ENCODE measurements around the gene PHLDA3.
"Not testable (repeated sequence)": the region's sequence is repeated elsewhere in the genome, so short reads cannot be mapped to it uniquely, and the experiment has no call there.

Gene PHLDA3

GRCh38 chr1:201498621-201499020 is 29.6 kb upstream of the PHLDA3 start:
- no peak for DNase-seq
- H3K27ac Mint-ChIP-seq = no peak overlapping the region
- peaks cover 4% of the 10 kb centered on the region for H3K4me1 Mint-ChIP-seq (ENCODE audit: low read depth)
- no peaks in the 10 kb centered on the region for H3K9me3 Mint-ChIP-seq
- no peaks in the 10 kb centered on the region for H3K27me3 Mint-ChIP-seq
- H3K4me3 Mint-ChIP-seq = no peak overlapping the region
- peaks cover 48% of the 10 kb centered on the region for H3K36me3 Mint-ChIP-seq (ENCODE audit: low read depth)

GRCh38 chr1:201497935-201498509 is 29.0 kb upstream of the PHLDA3 start:
- H3K27ac Mint-ChIP-seq = no peak overlapping the region
- no peaks in the 10 kb centered on the region for H3K9me3 Mint-ChIP-seq
- no peak for DNase-seq

DNA sequence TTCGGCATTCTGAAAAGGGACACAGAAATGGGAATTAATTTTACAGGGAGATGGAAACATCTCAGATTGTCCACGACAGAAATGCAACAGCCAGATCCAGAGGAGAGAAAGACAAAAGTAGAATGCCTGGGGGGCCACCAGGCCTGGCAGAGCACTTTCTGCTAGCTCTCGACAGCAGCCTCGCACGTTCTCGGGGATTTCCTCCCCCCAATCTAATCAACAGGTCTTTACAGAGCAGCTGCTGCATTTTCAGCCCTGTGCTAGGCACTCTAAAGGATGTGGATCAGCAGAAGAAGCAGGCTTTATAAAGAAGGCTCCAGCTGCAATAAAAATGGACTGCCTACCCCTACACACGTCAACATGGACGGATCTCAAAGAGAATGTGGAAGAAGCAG is 27.3 kb upstream of the PHLDA3 start:
- H3K36me3 Mint-ChIP-seq (ENCODE audit: low read depth) = peaks cover 65% of the 10 kb centered on the region
- H3K9me3 Mint-ChIP-seq = no peaks in the 10 kb centered on the region
- H3K4me3 Mint-ChIP-seq = no peak overlapping the region
- DNase-seq = no peak
- H3K27me3 Mint-ChIP-seq = no peaks in the 10 kb centered on the region
- no peaks in the 10 kb centered on the region for H3K4me1 Mint-ChIP-seq (ENCODE audit: low read depth)
- H3K27ac Mint-ChIP-seq = no peak overlapping the region

More at GRCh38 chr1:201497935-201498509, 29.0 kb upstream of the PHLDA3 start:
- peaks cover 48% of the 10 kb centered on the region for H3K36me3 Mint-ChIP-seq (ENCODE audit: low read depth)
- no peaks in the 10 kb centered on the region for H3K27me3 Mint-ChIP-seq
- H3K4me1 Mint-ChIP-seq (ENCODE audit: low read depth) = peaks cover 2% of the 10 kb centered on the region
- no peak overlapping the region for H3K4me3 Mint-ChIP-seq

DNA sequence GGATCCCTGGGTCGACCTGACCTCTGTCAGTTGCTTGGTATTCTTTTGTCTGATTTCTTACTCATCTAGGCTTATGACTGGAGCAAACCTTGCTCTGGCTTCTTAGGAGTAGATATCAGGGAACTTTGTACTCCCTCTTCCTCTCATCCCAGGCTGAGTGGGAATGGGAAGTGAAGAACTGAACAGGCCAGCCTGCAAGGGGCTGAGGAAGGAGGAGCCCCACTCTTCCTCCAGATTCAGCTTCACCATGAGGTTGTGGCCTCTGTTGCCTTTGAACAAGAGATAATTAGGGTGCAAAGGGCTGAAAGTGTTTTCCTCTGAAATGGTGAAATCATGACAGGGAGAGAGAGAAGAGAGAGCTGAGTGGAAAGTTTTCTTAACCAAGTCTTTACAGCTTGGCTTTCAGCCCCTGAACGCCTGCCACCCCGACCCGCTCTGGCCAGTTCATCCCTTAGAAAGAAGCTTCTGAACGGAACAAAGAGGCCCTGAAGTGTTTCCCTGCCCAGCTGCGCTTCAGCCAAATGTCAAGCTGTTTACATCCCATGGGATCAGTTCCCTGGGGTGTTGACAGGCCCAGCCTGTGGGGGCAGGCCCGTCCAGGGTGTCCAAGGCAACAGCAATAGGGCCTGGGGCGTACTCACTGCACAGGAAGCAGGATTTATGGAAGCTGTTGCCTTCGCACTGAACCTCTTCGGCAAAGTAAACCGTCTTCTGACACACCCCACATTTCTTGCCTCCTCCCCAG is 26.7 kb upstream of the PHLDA3 start:
- Mint-ChIP-seq H3K4me3 (no peak overlapping the region), H3K9me3 (no peaks in the 10 kb centered on the region), H3K36me3 (ENCODE audit: low read depth) (peaks cover 67% of the 10 kb centered on the region), H3K27me3 (no peaks in the 10 kb centered on the region), H3K4me1 (ENCODE audit: low read depth) (no peaks in the 10 kb centered on the region), H3K27ac (no peak overlapping the region)
- DNase-seq = no peak

DNA sequence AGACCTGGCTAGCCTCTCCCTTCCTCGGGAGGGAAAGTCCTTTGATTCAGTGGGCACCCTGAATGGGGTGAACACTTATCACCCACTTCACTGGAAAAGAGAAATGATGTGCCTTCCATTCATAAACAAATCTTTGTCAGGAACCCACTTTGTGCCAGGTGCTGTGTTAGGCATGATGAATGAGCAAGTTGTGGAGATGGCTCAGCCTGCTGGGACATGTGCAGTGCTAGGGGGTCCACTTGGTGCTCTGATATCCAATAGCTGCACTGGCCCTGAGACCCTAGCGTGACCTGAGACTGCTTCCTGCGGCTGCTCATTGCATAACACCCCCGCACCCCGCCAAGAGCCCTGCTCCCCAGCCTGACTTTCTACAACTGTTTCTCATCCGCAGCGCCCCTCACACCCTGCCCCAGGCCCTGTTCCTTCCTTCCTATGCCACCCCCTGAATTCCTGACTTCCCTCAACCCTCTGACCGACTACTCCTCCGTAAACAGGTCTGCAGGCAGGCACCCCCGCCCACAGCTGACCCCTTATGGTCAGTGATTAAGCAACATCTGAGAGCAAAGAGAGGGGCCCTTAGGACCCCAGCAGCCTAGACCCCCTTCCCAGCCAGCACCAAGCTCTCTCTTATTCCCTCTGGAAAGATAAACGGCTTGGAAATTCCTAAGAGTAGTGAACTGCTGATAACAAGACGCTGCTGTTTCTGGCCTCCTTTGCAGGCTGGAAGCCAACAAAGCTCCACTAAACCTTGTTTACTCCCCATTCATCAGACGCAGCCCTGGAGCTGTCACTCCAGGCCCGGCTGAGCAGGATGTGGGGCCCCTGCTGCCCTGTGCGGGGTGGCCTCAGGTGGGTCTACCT is 25.0 kb upstream of the PHLDA3 start:
- H3K9me3 Mint-ChIP-seq = no peaks in the 10 kb centered on the region
- DNase-seq = no peak
- H3K4me3 Mint-ChIP-seq = no peak overlapping the region
- H3K27ac Mint-ChIP-seq = no peak overlapping the region
- H3K4me1 Mint-ChIP-seq (ENCODE audit: low read depth) = no peaks in the 10 kb centered on the region
- no peaks in the 10 kb centered on the region for H3K27me3 Mint-ChIP-seq
- H3K36me3 Mint-ChIP-seq (ENCODE audit: low read depth) = peaks cover 81% of the 10 kb centered on the region

DNA sequence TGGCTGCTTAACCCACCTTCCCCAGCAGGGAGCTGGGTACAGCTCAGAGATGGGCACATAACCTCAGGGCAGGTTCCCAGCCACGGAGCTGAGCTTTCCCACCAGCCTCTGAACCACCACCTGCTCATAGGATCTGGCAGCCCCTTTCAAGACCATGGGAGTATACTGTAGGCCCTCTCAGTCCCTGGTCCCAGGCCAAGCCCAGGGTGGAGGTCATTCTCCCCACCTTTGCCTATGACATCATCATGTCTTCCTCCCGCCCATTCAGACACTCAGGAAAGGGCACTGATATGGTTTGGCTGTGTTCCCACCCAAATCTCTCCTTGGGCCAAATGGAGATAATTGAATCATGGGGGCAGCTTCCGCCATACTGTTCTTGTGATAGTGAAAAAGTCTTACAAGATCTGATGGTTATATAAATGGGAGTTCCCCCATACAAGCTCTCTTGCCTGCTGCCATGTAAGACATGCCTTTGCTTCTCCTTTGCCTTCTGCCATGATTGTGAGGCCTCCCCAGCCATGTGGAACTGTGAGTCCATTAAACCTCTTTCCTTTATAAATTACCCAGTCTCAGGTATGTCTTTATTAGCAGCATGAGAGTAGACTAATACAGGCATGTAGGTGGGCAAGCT is 24.2 kb upstream of the PHLDA3 start:
- DNase-seq; H3K9me3 Mint-ChIP-seq; H3K27ac Mint-ChIP-seq; H3K27me3 Mint-ChIP-seq; H3K4me3 Mint-ChIP-seq; H3K4me1 Mint-ChIP-seq (ENCODE audit: low read depth): not testable (repeated sequence)
- H3K36me3 Mint-ChIP-seq (ENCODE audit: low read depth) = peaks cover 86% of the 10 kb centered on the region

DNA sequence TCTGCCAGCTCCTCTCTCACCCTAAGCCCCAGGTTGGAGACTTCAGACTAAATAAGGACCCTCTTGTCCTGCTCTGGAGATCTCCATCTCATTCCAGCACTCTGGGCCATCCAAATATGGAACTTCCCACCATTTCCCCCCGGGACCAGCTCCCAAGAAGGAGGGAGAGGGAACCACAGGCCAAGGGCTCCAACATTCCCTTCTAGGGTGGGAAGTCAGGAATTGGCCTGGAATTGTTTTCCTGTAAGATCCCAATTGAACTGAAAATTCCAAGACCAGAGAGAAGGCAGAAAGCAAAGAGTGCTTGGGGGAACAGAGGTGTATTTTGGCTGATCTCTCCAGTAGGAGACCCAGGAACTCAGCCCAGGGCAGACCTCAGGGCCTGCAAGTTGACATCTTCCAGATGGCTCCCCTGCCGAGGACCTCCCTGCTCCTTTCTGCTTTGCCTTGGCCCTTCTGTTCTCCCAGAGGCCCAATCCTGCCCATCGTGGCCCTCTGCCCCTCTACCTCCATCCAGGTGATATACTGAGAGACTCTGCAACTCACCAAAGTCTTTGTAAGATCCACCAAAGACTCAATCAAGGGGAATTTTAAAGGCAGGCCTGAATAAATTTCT is 23.0 kb upstream of the PHLDA3 start:
- Mint-ChIP-seq H3K4me1 (ENCODE audit: low read depth) (no peaks in the 10 kb centered on the region), H3K9me3 (no peaks in the 10 kb centered on the region), H3K36me3 (ENCODE audit: low read depth) (peaks cover 91% of the 10 kb centered on the region), H3K27me3 (no peaks in the 10 kb centered on the region), H3K4me3 (no peak overlapping the region), H3K27ac (peak overlapping the region; percentile 69)
- no peak for DNase-seq

- H3K4me3 Mint-ChIP-seq = no peak overlapping the region
- H3K27me3 Mint-ChIP-seq = no peaks in the 10 kb centered on the region
- no peaks in the 10 kb centered on the region for H3K4me1 Mint-ChIP-seq (ENCODE audit: low read depth)
- no peaks in the 10 kb centered on the region for H3K9me3 Mint-ChIP-seq
- no peak overlapping the region for H3K27ac Mint-ChIP-seq
- no peak for DNase-seq
- peaks cover 93% of the 10 kb centered on the region for H3K36me3 Mint-ChIP-seq (ENCODE audit: low read depth)
These were observed 21.7 kb upstream of the PHLDA3 start for GRCh38 chr1:201490708-201491131.

DNA sequence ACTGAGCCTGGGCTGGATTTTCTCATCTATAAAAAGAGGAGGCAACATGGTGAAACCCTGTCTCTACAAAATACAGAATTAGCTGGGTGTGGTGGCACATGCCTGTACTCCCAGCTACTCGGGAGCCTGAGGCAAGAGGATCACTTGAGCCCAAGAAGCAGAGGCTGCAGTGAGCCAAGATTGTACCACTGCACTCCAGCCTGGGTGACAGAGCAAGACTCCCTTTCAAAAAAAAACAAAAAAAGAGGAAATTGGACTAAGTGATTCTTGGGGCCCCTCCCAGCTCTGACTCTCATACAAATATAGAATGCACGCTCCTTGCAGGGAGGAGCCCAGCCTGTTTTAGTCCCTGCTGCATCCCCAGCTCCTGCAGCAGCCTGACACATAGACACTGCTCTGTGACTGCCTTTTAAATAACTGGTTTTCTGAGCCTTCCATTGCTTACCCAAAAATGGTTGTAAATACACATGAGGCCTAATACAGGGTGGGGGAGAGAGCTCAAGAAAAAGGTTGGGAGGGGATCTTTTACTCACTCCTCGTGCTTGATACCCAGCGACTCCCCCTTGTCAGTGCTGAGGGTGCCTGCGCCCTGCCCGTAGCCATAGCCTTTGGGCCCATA is 20.8 kb upstream of the PHLDA3 start:
- Mint-ChIP-seq H3K9me3 (no peaks in the 10 kb centered on the region), H3K36me3 (ENCODE audit: low read depth) (peaks cover 89% of the 10 kb centered on the region), H3K27ac (no peak overlapping the region), H3K4me3 (no peak overlapping the region), H3K27me3 (no peaks in the 10 kb centered on the region), H3K4me1 (ENCODE audit: low read depth) (no peaks in the 10 kb centered on the region)
- DNase-seq = no peak

DNA sequence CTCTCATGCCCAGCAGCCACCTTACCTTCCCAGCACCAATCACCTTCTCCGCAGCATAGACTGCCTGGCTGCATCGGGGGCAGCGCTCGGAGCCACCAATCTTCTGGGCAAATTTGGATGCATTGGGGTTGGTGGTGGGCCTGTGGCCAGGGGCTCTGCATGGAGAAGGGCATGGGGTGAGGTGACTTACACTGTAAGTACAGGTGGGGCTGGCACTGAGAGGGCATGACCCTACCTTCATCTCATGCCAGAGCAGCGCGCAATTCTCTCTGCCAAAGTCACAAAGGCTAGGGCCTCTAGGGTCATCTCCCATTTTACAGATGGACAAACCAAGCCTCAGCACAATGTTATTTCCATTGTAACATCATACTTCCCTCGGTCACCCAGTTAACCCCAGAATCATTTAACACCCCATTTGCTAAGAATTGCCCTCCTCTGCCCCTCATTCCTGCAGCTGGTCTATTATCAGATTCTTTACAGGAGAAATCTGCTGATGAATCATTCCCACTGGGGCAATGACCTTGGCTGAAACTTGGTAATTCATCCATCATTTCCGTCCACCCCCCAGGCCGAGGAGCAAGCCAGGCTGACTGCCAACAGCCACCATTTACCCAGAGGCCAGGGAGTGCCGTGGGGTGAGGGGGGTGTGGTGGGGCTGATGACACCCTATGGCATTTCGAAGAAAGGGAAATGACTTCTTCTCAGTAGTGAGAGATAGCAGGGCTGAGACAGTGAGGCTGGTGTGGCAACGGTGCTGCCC is 20.0 kb upstream of the PHLDA3 start:
- peaks cover 88% of the 10 kb centered on the region for H3K36me3 Mint-ChIP-seq (ENCODE audit: low read depth)
- no peaks in the 10 kb centered on the region for H3K9me3 Mint-ChIP-seq
- no peaks in the 10 kb centered on the region for H3K27me3 Mint-ChIP-seq
- no peak overlapping the region for H3K27ac Mint-ChIP-seq
- no peaks in the 10 kb centered on the region for H3K4me1 Mint-ChIP-seq (ENCODE audit: low read depth)
- H3K4me3 Mint-ChIP-seq = no peak overlapping the region
- no peak for DNase-seq

DNA sequence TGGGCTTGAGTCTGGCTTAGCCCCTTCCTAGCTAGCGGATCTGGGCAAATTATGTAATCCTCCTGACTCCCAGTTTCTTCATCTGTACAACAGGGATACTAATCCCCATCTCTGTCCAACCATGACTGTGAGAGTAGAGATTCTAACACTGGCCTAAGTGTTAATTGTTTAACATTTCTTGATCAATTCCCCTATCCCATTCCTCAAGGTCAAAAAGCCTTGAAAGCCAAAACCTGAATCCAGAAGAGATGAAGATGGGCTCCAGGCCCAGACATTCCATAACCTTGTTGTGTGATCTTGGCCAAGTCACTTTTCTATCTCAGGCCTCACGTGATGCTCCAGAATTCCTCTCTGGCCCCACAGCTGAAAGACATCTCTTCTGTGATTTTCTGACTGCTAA is 18.8 kb upstream of the PHLDA3 start:
- Mint-ChIP-seq H3K4me1 (ENCODE audit: low read depth) (peaks cover 2% of the 10 kb centered on the region), H3K27ac (no peak overlapping the region), H3K27me3 (no peaks in the 10 kb centered on the region), H3K9me3 (no peaks in the 10 kb centered on the region), H3K36me3 (ENCODE audit: low read depth) (peaks cover 81% of the 10 kb centered on the region), H3K4me3 (no peak overlapping the region)
- no peak for DNase-seq

DNA sequence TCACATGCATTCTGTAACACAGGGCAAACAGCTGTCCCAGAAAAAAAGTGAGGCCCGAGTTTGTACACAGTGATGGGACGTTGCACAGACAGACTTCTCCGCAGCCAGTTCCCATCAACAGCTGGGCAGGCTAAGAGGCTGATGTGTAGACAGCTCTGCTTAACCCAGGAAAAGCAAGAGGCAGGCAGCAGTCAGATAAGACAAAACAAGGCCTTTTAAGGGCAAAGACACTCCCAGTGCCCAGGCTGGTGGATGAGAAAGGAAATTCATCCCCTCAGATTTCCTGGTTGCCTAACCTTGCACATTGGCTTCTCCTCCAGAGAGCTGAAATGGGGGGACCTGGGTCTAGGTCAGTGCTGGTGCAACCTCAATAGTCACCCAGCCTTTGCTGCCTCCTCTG is 17.2 kb upstream of the PHLDA3 start:
- Mint-ChIP-seq H3K9me3 (no peaks in the 10 kb centered on the region), H3K4me3 (no peak overlapping the region), H3K27me3 (peaks cover 8% of the 10 kb centered on the region), H3K36me3 (ENCODE audit: low read depth) (peaks cover 67% of the 10 kb centered on the region), H3K27ac (peak overlapping the region; percentile 58), H3K4me1 (ENCODE audit: low read depth) (peaks cover 15% of the 10 kb centered on the region)
- no peak for DNase-seq

DNA sequence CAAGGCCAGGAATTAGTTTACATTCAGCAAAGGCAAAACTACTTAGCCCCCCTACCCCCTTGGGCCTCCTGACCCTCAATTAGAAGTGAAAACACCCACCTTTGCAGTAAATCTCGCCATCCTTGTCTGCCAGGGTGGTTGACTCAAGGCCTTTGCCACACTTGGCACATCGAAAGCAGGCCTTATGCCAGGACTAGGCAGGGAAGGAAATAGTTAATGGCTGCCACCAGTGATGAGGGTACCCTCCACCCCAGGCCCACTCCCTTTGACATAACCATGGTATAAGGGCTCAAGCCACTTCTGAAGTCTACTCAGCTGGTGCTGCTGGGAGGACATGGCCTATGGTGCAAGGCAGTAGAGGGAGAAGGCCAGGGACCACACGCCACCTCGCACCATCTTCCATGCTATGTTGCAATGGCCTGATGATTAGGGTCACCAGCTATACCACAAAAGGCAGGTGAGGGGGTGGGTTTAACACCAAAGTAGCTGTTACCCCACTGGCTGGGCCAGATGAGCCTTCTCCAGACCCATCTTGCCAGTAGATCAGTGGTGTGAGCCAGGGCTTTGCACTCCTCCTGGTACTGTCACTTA is 16.3 kb upstream of the PHLDA3 start:
- Mint-ChIP-seq H3K4me1 (ENCODE audit: low read depth) (peaks cover 20% of the 10 kb centered on the region), H3K9me3 (no peaks in the 10 kb centered on the region), H3K27ac (no peak overlapping the region), H3K36me3 (ENCODE audit: low read depth) (peaks cover 61% of the 10 kb centered on the region), H3K4me3 (no peak overlapping the region), H3K27me3 (peaks cover 16% of the 10 kb centered on the region)
- DNase-seq = no peak

All from activated T-cell treated with anti-CD3 and anti-CD28 coated beads, Interleukin-2, amount 50 U/mL, for 24 hours (primary cell).